ENCODE data around the gene IL1R2. TPM values are rescaled to one million over a fixed set of nuclear protein-coding genes. Genes with fewer than 3 reads are reported as not detected.

IL1R2 gene
- polyA plus RNA-seq, 2 of the 4 experiments (the other 2 are of a cell fraction): 0.83 to 1.7 TPM

DNA sequence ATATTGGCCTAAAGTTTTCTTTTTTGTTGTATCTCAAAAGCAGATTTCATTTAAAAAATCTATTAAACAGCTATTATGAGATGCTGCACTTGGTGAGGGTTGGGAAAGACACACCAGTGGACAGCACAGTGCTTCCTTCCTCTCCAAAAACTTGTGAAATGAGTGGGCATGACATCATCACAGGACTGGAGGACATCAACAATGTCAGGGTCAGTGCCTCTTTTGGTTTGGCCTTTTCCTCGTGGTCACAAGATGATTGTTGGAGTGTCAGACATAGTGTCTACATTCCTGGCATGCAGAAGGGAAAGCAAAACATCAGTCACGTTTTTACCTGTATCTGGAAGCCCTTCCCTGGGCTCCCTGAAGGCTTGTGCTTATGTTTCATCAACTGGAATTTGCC, 49.6 kb downstream of the IL1R2 start:
- TF ChIP-seq KDM5A (IDR thresholded peaks at IDR 0.05) (no peak), POLR2AphosphoS2 (conservative IDR thresholded peaks at IDR 0.05; ENCODE audit: low read length) (no peak), EP300 (IDR thresholded peaks at IDR 0.05) (no peak), NFE2L2 (conservative IDR thresholded peaks at IDR 0.05; ENCODE audit: low read length) (no peak), EHMT2 (IDR thresholded peaks at IDR 0.05; ENCODE audit: low read depth) (no peak), FOSL2 (IDR thresholded peaks at IDR 0.05) (no peak), FOSL2 (CRISPR knock-in tag; IDR thresholded peaks at IDR 0.05) (no peak), MAFK (IDR thresholded peaks at IDR 0.05; ENCODE audit: partially characterized antibody) (no peak), ZSCAN20 (CRISPR knock-in tag; IDR thresholded peaks at IDR 0.05) (no peak), TFCP2L1 (CRISPR knock-in tag; IDR thresholded peaks at IDR 0.05) (no peak), CBX2 (IDR thresholded peaks at IDR 0.05; ENCODE audit: borderline replicate concordance, low read depth) (no peak), ZFP36 (IDR thresholded peaks at IDR 0.05; ENCODE audit: borderline replicate concordance, partially characterized antibody) (no peak), CBX8 (IDR thresholded peaks at IDR 0.05) (no peak)
- TF ChIP-seq, protein P1, sequence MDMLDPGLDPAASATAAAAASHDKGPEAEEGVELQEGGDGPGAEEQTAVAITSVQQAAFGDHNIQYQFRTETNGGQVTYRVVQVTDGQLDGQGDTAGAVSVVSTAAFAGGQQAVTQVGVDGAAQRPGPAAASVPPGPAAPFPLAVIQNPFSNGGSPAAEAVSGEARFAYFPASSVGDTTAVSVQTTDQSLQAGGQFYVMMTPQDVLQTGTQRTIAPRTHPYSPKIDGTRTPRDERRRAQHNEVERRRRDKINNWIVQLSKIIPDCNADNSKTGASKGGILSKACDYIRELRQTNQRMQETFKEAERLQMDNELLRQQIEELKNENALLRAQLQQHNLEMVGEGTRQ (IDR thresholded peaks at IDR 0.05): no peak
- TF ChIP-seq, protein P2, sequence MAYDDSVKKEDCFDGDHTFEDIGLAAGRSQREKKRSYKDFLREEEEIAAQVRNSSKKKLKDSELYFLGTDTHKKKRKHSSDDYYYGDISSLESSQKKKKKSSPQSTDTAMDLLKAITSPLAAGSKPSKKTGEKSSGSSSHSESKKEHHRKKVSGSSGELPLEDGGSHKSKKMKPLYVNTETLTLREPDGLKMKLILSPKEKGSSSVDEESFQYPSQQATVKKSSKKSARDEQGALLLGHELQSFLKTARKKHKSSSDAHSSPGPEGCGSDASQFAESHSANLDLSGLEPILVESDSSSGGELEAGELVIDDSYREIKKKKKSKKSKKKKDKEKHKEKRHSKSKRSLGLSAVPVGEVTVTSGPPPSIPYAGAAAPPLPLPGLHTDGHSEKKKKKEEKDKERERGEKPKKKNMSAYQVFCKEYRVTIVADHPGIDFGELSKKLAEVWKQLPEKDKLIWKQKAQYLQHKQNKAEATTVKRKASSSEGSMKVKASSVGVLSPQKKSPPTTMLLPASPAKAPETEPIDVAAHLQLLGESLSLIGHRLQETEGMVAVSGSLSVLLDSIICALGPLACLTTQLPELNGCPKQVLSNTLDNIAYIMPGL (CRISPR knock-in tag; IDR thresholded peaks at IDR 0.05; ENCODE audit: borderline replicate concordance): no peak
- TF ChIP-seq, protein P3, sequence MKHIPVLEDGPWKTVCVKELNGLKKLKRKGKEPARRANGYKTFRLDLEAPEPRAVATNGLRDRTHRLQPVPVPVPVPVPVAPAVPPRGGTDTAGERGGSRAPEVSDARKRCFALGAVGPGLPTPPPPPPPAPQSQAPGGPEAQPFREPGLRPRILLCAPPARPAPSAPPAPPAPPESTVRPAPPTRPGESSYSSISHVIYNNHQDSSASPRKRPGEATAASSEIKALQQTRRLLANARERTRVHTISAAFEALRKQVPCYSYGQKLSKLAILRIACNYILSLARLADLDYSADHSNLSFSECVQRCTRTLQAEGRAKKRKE (CRISPR knock-in tag; IDR thresholded peaks at IDR 0.05; ENCODE audit: low read depth): no peak
- TF ChIP-seq, protein P4, sequence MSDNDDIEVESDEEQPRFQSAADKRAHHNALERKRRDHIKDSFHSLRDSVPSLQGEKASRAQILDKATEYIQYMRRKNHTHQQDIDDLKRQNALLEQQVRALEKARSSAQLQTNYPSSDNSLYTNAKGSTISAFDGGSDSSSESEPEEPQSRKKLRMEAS (IDR thresholded peaks at IDR 0.05): no peak
- no peak for FAIRE-seq

DNA sequence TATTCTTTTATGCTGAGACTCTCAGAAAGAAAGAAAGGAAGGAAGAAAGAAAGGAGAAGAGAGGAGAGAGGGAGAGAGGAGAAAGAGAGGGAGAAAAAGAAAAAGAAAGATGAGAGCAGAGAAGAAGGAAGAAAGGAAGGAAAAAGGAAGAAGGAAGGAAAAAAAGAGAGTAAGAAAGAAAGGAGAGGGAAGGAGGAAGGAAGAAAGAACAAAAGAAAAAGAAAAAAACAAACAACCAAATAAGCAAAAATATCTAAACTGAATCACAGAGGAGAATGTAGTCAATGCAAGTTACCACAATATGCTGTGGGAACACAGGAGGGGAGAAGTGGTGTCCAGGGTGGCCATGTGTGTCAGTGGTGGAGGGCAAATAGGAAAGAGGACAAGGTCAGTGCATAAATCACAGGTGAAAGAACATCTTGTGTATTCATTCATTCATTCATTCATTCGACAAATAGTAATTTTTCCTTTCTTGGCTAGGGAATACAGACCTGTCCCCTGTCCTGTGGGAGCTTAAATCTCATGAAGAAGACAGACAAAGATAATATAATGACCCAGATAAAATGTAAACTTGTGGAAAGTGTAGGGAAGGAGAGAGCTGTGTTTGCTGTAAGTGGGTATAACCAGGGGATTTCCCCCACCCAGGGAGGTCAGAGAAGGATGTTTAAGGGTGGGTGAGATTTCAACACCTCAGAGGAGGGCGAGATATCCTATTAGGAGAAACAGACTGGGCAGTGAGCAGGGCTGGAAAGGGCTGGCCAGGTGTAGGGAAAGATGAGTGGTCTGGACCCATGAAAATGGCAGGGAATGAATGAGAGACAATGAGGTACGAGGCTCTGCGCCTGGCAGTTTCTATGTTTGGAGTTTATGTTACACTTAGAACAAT, 50.7 kb downstream of the IL1R2 start:
- H3K9me3 ChIP-seq: no peaks in the 10 kb centered on the region
- WGBS (ENCODE audit: missing lambda C conversion rate): 74% methylated on average over 4 of the region's 4 CpGs
- DNase-seq (ENCODE audit: low read depth in 1 of 2, low spot score in 1 of 2) (no peak), ATAC-seq (no peak), FAIRE-seq (no peak)
- ChIA-PET POLR2A (no interaction called here), CTCF (interaction anchor here (1.6 kb wide), 2 partner anchors 22 to 198 kb away, joined by 3 read pairs; no protein-coding TSS in a partner anchor)
- H3K4me2 ChIP-seq: no peak overlapping the region
- no peaks in the 10 kb centered on the region for H3K4me1 ChIP-seq
- H3K27ac ChIP-seq: 0 out of 6 replicates have a peak overlapping the region, but pooled peaks of 1 of the 2 experiments have one; percentile 13
- H3K4me3 ChIP-seq: no peak overlapping the region
- TF ChIP-seq RAD21 (conservative IDR thresholded peaks at IDR 0.05 in 1 of 2, IDR thresholded peaks at IDR 0.05 in 1 of 2): no peak
- no peak for TF ChIP-seq CHD2 (IDR thresholded peaks at IDR 0.05; ENCODE audit: low read length, partially characterized antibody)
- no peak for TF ChIP-seq HOXB5 (CRISPR knock-in tag; IDR thresholded peaks at IDR 0.05)
- TF ChIP-seq, protein P5, sequence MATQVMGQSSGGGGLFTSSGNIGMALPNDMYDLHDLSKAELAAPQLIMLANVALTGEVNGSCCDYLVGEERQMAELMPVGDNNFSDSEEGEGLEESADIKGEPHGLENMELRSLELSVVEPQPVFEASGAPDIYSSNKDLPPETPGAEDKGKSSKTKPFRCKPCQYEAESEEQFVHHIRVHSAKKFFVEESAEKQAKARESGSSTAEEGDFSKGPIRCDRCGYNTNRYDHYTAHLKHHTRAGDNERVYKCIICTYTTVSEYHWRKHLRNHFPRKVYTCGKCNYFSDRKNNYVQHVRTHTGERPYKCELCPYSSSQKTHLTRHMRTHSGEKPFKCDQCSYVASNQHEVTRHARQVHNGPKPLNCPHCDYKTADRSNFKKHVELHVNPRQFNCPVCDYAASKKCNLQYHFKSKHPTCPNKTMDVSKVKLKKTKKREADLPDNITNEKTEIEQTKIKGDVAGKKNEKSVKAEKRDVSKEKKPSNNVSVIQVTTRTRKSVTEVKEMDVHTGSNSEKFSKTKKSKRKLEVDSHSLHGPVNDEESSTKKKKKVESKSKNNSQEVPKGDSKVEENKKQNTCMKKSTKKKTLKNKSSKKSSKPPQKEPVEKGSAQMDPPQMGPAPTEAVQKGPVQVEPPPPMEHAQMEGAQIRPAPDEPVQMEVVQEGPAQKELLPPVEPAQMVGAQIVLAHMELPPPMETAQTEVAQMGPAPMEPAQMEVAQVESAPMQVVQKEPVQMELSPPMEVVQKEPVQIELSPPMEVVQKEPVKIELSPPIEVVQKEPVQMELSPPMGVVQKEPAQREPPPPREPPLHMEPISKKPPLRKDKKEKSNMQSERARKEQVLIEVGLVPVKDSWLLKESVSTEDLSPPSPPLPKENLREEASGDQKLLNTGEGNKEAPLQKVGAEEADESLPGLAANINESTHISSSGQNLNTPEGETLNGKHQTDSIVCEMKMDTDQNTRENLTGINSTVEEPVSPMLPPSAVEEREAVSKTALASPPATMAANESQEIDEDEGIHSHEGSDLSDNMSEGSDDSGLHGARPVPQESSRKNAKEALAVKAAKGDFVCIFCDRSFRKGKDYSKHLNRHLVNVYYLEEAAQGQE (IDR thresholded peaks at IDR 0.05): no peak
- TF ChIP-seq, protein P6, sequence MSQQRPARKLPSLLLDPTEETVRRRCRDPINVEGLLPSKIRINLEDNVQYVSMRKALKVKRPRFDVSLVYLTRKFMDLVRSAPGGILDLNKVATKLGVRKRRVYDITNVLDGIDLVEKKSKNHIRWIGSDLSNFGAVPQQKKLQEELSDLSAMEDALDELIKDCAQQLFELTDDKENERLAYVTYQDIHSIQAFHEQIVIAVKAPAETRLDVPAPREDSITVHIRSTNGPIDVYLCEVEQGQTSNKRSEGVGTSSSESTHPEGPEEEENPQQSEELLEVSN (IDR thresholded peaks at IDR 0.05; ENCODE audit: borderline replicate concordance, low read depth): no peak
- no peak for TF ChIP-seq NPAS2 (CRISPR knock-in tag; IDR thresholded peaks at IDR 0.05; ENCODE audit: borderline replicate concordance)
- TF ChIP-seq, protein P1 (IDR thresholded peaks at IDR 0.05): no peak
- no peak for TF ChIP-seq FOSL2 (IDR thresholded peaks at IDR 0.05)
- no peak for TF ChIP-seq FOSL2 (CRISPR knock-in tag; IDR thresholded peaks at IDR 0.05)
- no peak for TF ChIP-seq NFE2L2 (conservative IDR thresholded peaks at IDR 0.05; ENCODE audit: low read length)
- no peak for TF ChIP-seq ZSCAN20 (CRISPR knock-in tag; IDR thresholded peaks at IDR 0.05)
- no peak for TF ChIP-seq ESRRA (IDR thresholded peaks at IDR 0.05; ENCODE audit: borderline replicate concordance, low read length)
- TF ChIP-seq, protein P4 (IDR thresholded peaks at IDR 0.05): no peak
- TF ChIP-seq SREBF2 (IDR thresholded peaks at IDR 0.05): no peak

More for the DNA sequence above, 49.6 kb downstream of the IL1R2 start:
- POLR2A ChIA-PET: no interaction called here
- Histone ChIP-seq H3K4me1 (no peaks in the 10 kb centered on the region), H3K4me2 (no peak overlapping the region), H3K27ac (peak overlapping the region in 1 of 2 experiments; percentile 13; a peak in 1 of 6 replicates), H3K4me3 (no peak overlapping the region), H3K9me3 (no peaks in the 10 kb centered on the region)
- DNase-seq (ENCODE audit: low read depth in 1 of 2, low spot score in 1 of 2) (no peak), ATAC-seq (no peak)
- CTCF ChIA-PET: interaction anchor here (1.2 to 2.0 kb wide), 3 partner anchors 9 to 24 kb away, joined by 3 to 6 read pairs (median 3); no protein-coding TSS in a partner anchor
- 13% methylated on average over 2 of the region's 2 CpGs for WGBS (ENCODE audit: missing lambda C conversion rate)
